Endothelial cell of umbilical vein (primary cell): ENCODE measurements around the gene CEACAM3. TPM values are rescaled to one million over a fixed set of nuclear protein-coding genes. Genes with fewer than 3 reads are reported as not detected.

Experiments
- BruUV-seq: library from RNA; stranded (reverse); fragments of 400-500 nt; replicated peaks from 2 replicates; lab custom pipeline; 2021; lab: Mats Ljungman, UMichigan
- CTCF ChIA-PET: fragments of 300-600, 350-600 bp; sonication (Branson Sonifier 250); formaldehyde crosslinking; loops from one replicate; lab custom pipeline; 2021; ENCODE audit warnings: antibody characterized with exemption, inconsistent platforms; lab: Charles Lee
- POLR2A ChIA-PET: fragments of 300-600, 350-600 bp; sonication (Branson Sonifier 250); formaldehyde crosslinking; loops from one replicate; lab custom pipeline; 2021; ENCODE audit warnings: antibody characterized with exemption, inconsistent platforms; lab: Charles Lee
- DNase-seq: peaks from one replicate; pipeline ENCODE4 v3.0.0-alpha.2; 2011; ENCODE audit warnings: low read depth, low spot score
- FAIRE-seq: peaks from 2 replicates; lab custom pipeline; 2011; peaks lifted over from hg19 to GRCh38; lab: Jason Lieb, UNC
- H2AFZ ChIP-seq: 2 replicates; pipeline ENCODE4 v1.6.0; 2012; ENCODE audit warnings: low read depth, low read length, control low read depth, inconsistent platforms
- H3K27ac ChIP-seq: 2 replicates; pipeline ENCODE4 v1.5.1; 2011; ENCODE audit warnings: low read depth, mild to moderate bottlenecking, control low read depth, low read length, moderate library complexity; ENCODE audit not compliant: insufficient read depth
- H3K27me3 ChIP-seq, 2 experiments: 2 replicates each; pipeline versions ENCODE4 v1.6.0 to v1.6.1; 2011; ENCODE audit warnings: low read length in 2 of 2, mixed read lengths in 1 of 2; ENCODE audit not compliant: control insufficient read depth in 2 of 2, insufficient read depth in 2 of 2
- H3K36me3 ChIP-seq, 2 experiments: 2 replicates in 1 of 2; 3 replicates in 1 of 2; pipeline ENCODE4 v1.5.1; 2011; ENCODE audit warnings: low read length in 2 of 2, mild to moderate bottlenecking in 1 of 2, moderate library complexity in 1 of 2; ENCODE audit not compliant: control insufficient read depth in 2 of 2, insufficient read depth in 2 of 2; ENCODE audit errors: extremely low read depth in 1 of 2
- H3K4me1 ChIP-seq: 3 replicates; pipeline ENCODE4 v1.5.1; 2011; ENCODE audit warnings: mild to moderate bottlenecking, low read length; ENCODE audit not compliant: control insufficient read depth, insufficient read depth; ENCODE audit errors: extremely low read depth
- H3K4me2 ChIP-seq: 2 replicates; pipeline ENCODE4 v1.6.1; 2011; ENCODE audit warnings: low read length, control low read depth, mixed read lengths; ENCODE audit not compliant: insufficient read depth
- H3K4me3 ChIP-seq, 3 experiments: fragments of 200-600 bp in 1 of 3; sonication (generic), shearing (Covaris generic) in 1 of 3; replicated peaks in 1 of 3; 2 replicates each; pipeline ENCODE4 v1.5.1; 2011 to 2016; ENCODE audit warnings: control low read depth in 3 of 3, low read length in 3 of 3, mild to moderate bottlenecking in 2 of 3, inconsistent platforms in 1 of 3, low read depth in 1 of 3, moderate library complexity in 1 of 3; ENCODE audit not compliant: insufficient read depth in 1 of 3
- H3K79me2 ChIP-seq: 2 replicates; pipeline ENCODE4 v1.6.0; 2012; ENCODE audit warnings: low read length, inconsistent platforms; ENCODE audit not compliant: control insufficient read depth, insufficient read depth
- H3K9ac ChIP-seq: replicated peaks from 2 replicates; pipeline ENCODE3; 2011; ENCODE audit warnings: low read length, control low read depth; ENCODE audit not compliant: insufficient read depth; ENCODE audit errors: extremely low read depth
- H3K9me1 ChIP-seq: replicated peaks from 3 replicates; pipeline ENCODE4 v1.6.0; 2011; ENCODE audit warnings: mild to moderate bottlenecking, low read length; ENCODE audit not compliant: control insufficient read depth, insufficient read depth; ENCODE audit errors: extremely low read depth
- H3K9me3 ChIP-seq: replicated peaks from 2 replicates; pipeline ENCODE4 v1.5.1; 2012; ENCODE audit warnings: low read length, inconsistent platforms; ENCODE audit not compliant: control insufficient read depth, insufficient read depth
- H4K20me1 ChIP-seq: replicated peaks from 2 replicates; pipeline ENCODE3; 2011; ENCODE audit warnings: mild to moderate bottlenecking, low read length; ENCODE audit not compliant: control insufficient read depth, insufficient read depth; ENCODE audit errors: extremely low read depth
- CTCF ChIP-seq, 2 donors: IDR thresholded peaks; 1 replicate in 1 of 2; 2 replicates in 1 of 2; pipeline ENCODE4 v1.5.1; 2011; ENCODE audit warnings: low read length in 2 of 2, mild to moderate bottlenecking in 2 of 2, moderate library complexity in 2 of 2, control low read depth in 1 of 2, inconsistent platforms in 1 of 2, low read depth in 1 of 2; ENCODE audit not compliant: insufficient read depth in 1 of 2; ENCODE audit errors: extremely low read depth in 1 of 2
- EZH2 ChIP-seq: IDR thresholded peaks from 2 replicates; pipeline ENCODE4 v1.6.1; 2012; ENCODE audit warnings: borderline replicate concordance, low read depth, mild to moderate bottlenecking, moderate library complexity, low read length, inconsistent platforms; ENCODE audit not compliant: severe bottlenecking
- FOS ChIP-seq: IDR thresholded peaks from 2 replicates; pipeline ENCODE4 v1.6.1; 2011; ENCODE audit warnings: mild to moderate bottlenecking, low read length, moderate library complexity, borderline replicate concordance; ENCODE audit not compliant: insufficient read depth
- GATA2 ChIP-seq: IDR thresholded peaks from 2 replicates; pipeline ENCODE4 v1.7.0; 2011; ENCODE audit warnings: low read depth, mild to moderate bottlenecking, moderate library complexity, mixed read lengths, low read length; ENCODE audit not compliant: insufficient read length, insufficient read depth
- JUN ChIP-seq: IDR thresholded peaks from 2 replicates; pipeline ENCODE4 v1.6.1; 2011; ENCODE audit warnings: borderline replicate concordance, low read depth; ENCODE audit not compliant: insufficient read length, insufficient read depth
- MAX ChIP-seq: IDR thresholded peaks from 2 replicates; pipeline ENCODE4 v1.6.1; 2011; ENCODE audit not compliant: insufficient read depth, insufficient read length
- MYC ChIP-seq: IDR thresholded peaks from one replicate; pipeline ENCODE4 v1.6.1; 2011; ENCODE audit warnings: mild to moderate bottlenecking, low read depth, low read length
- POLR2A ChIP-seq: IDR thresholded peaks from 2 replicates; pipeline ENCODE4 v1.6.1; 2012; ENCODE audit warnings: low read depth, mild to moderate bottlenecking, control low read depth, low read length
- POLR2AphosphoS5 ChIP-seq: IDR thresholded peaks from 2 replicates; pipeline ENCODE4 v1.6.1; 2012; ENCODE audit warnings: low read depth, mild to moderate bottlenecking, control low read depth, low read length, moderate library complexity; ENCODE audit not compliant: insufficient read depth
- dilution Hi-C: fragments of 300-500 bp; cut with MboI; formaldehyde crosslinking; loops from one replicate; pipeline ENCODE4 v1.15.0; 2019; ENCODE audit warnings: low sequenced_read_pairs; ENCODE audit not compliant: extremely low pct_ligation_motif_present
- intact Hi-C: fragments of 100-400 bp; cut with micrococcal nuclease; formaldehyde crosslinking; loops from one replicate; pipeline ENCODE4 v1.10.0; 2022
- polyA plus RNA-seq, 4 experiments: library from polyadenylated mRNA; depleted of rRNA in 3 of 4; stranded (reverse) in 3 of 4; unstranded in 1 of 4; fragments of >200 nt; gene quantifications; 2 replicates each; pipeline versions ENCODE4 v1.2.1 to v1.2.3, GENCODE V29; 2011 to 2012; ENCODE audit warnings: missing spikeins in 1 of 4
- total RNA-seq: library from RNA; stranded (reverse); gene quantifications from 2 replicates; pipeline ENCODE4 v1.2.3, GENCODE V29; 2021

Gene CEACAM3
- total and polyA plus RNA-seq, 2 donors (not counting 3 experiments of a cell fraction or from before 2014, with no cell fraction given), result not detected

- ChIA-PET CTCF (interaction anchor here (1.1 kb wide), 1 partner anchor 12 kb away, joined by 3 read pairs; no protein-coding TSS in a partner anchor), POLR2A (no interaction called here)
- H2AFZ ChIP-seq, result no peak overlapping the region
- no peak for DNase-seq
- no peak overlapping the region for H3K9ac ChIP-seq
- intact Hi-C loops (loop anchor here (5.0 kb wide), 1 partner anchor 47 kb away; no protein-coding TSS in a partner anchor), dilution Hi-C loops (no loop called here)
- no peak overlapping the region for H3K4me2 ChIP-seq
- BruUV-seq, result no TSS peak
- H3K9me1 ChIP-seq, result no peaks in the 10 kb centered on the region
- H3K4me3 ChIP-seq, result no peak overlapping the region
- H3K27me3 ChIP-seq, result peaks cover 0 to 2% of the 10 kb centered on the region in 2 experiments
- H3K79me2 ChIP-seq, result no peaks in the 10 kb centered on the region
- H4K20me1 ChIP-seq, result no peaks in the 10 kb centered on the region
- no peak overlapping the region for H3K27ac ChIP-seq
- H3K9me3 ChIP-seq, result no peaks in the 10 kb centered on the region
- H3K36me3 ChIP-seq, result no peaks in the 10 kb centered on the region
- no peaks in the 10 kb centered on the region for H3K4me1 ChIP-seq
- no peak for TF ChIP-seq CTCF (IDR thresholded peaks at IDR 0.05; ENCODE audit: extremely low read depth in 1 of 2, insufficient read depth in 1 of 2, low read depth in 1 of 2, low read length in 2 of 2)
- no peak for TF ChIP-seq MYC
- TF ChIP-seq POLR2AphosphoS5, result no peak
- no peak for TF ChIP-seq JUN
- no peak for TF ChIP-seq GATA2
- TF ChIP-seq POLR2A, result no peak
- TF ChIP-seq EZH2, result no peak
- no peak for TF ChIP-seq FOS
- TF ChIP-seq MAX, result no peak
- FAIRE-seq, result no peak
These were observed 42.8 kb downstream of the CEACAM3 start for GRCh38 chr19:41839211-41839610.
